GM18502 (cell line): Measurements from ENCODE around the gene DEF6.
A peak's percentile ranks its signal among the peaks of the same experiment; 100 is the strongest.
"Not testable (repeated sequence)": the region's sequence is repeated elsewhere in the genome, so short reads cannot be mapped to it uniquely, and the experiment has no call there.

ENCODE experiments used
- ATAC-seq: cut with Tn5 transposase; IDR thresholded peaks from one replicate; pipeline ENCODE4 v1.9.1; 2021; ENCODE audit warnings: mild to moderate bottlenecking; ENCODE audit not compliant: unreplicated experiment, poor library complexity

Gene DEF6

GRCh38 chr6:35278708-35279107, 18.9 kb upstream of the DEF6 start:
- ATAC-seq = no peak

- ATAC-seq = no peak
These were observed 16.7 kb upstream of the DEF6 start for GRCh38 chr6:35280903-35281302.

- no peak for ATAC-seq
These were observed 15.1 kb upstream of the DEF6 start for GRCh38 chr6:35282472-35282871.

- ATAC-seq = no peak
These were observed 14.3 kb upstream of the DEF6 start for GRCh38 chr6:35283361-35283760.

- no peak for ATAC-seq
These were observed 9.8 kb upstream of the DEF6 start for GRCh38 chr6:35287671-35288396.

- ATAC-seq = no peak
These were observed 8.8 kb upstream of the DEF6 start for GRCh38 chr6:35288834-35289233.

GRCh38 chr6:35291491-35291890, 6.1 kb upstream of the DEF6 start:
- ATAC-seq = no peak

- no peak for ATAC-seq
These were observed 5.1 kb upstream of the DEF6 start for GRCh38 chr6:35292494-35292893.

- no peak for ATAC-seq
These were observed 3.9 kb upstream of the DEF6 start for GRCh38 chr6:35293681-35294080.

GRCh38 chr6:35294308-35294945, 3.2 kb upstream of the DEF6 start:
- no peak for ATAC-seq

GRCh38 chr6:35295036-35295435, 2.6 kb upstream of the DEF6 start:
- no peak for ATAC-seq

- no peak for ATAC-seq
These were observed 1.9 kb upstream of the DEF6 start for GRCh38 chr6:35295521-35296315.

GRCh38 chr6:35296931-35297600, 552 bp upstream of the DEF6 start:
- no peak for ATAC-seq

GRCh38 chr6:35298625-35299140, 1.1 kb downstream of the DEF6 start:
- no peak for ATAC-seq

GRCh38 chr6:35299674-35300073, 2.1 kb downstream of the DEF6 start:
- ATAC-seq = no peak

GRCh38 chr6:35300848-35301247, 3.2 kb downstream of the DEF6 start:
- ATAC-seq = no peak

- peak; percentile 81 for ATAC-seq
These were observed 5.1 kb downstream of the DEF6 start for GRCh38 chr6:35302604-35303241.

- no peak for ATAC-seq
These were observed 6.7 kb downstream of the DEF6 start for GRCh38 chr6:35304299-35304698.

- ATAC-seq = no peak
These were observed 7.5 kb downstream of the DEF6 start for GRCh38 chr6:35305117-35305516.

- not testable (repeated sequence) for ATAC-seq
These were observed 9.5 kb downstream of the DEF6 start for GRCh38 chr6:35307138-35307537.
